H9 (cell line): ENCODE results near the gene TUT4. TPM values are rescaled to one million over a fixed set of nuclear protein-coding genes. Genes with fewer than 3 reads are reported as not detected.

Experiments used
- DNase-seq: peaks from one replicate; pipeline ENCODE4 v3.0.0-alpha.2; 2017
- H2AFZ ChIP-seq: one replicate; pipeline ENCODE4 v1.6.1; 2013; ENCODE audit warnings: mild to moderate bottlenecking, low read length, control low read depth, moderate library complexity
- H2AK5ac ChIP-seq: 2 replicates; pipeline ENCODE4 v1.6.1; 2013; ENCODE audit warnings: low read length, control low read depth, mixed read lengths; ENCODE audit not compliant: insufficient read length
- H2BK120ac ChIP-seq: one replicate; pipeline ENCODE4 v1.6.1; 2013; ENCODE audit warnings: low read depth, mild to moderate bottlenecking, low read length, control low read depth, inconsistent platforms; ENCODE audit not compliant: poor library complexity, severe bottlenecking
- H2BK12ac ChIP-seq: 2 replicates; pipeline ENCODE4 v1.6.1; 2013; ENCODE audit warnings: low read length, control low read depth, mixed read lengths, low read depth; ENCODE audit not compliant: insufficient read length
- H2BK15ac ChIP-seq: 2 replicates; pipeline ENCODE4 v1.6.1; 2013; ENCODE audit warnings: low read depth, low read length, control low read depth
- H2BK20ac ChIP-seq: one replicate; pipeline ENCODE4 v1.6.1; 2013; ENCODE audit warnings: low read depth, mild to moderate bottlenecking, low read length, control low read depth, inconsistent platforms; ENCODE audit not compliant: poor library complexity, severe bottlenecking
- H2BK5ac ChIP-seq: 2 replicates; pipeline ENCODE4 v1.6.1; 2013; ENCODE audit warnings: low read length, control low read depth, mixed read lengths; ENCODE audit not compliant: insufficient read length
- H3K14ac ChIP-seq: 2 replicates; pipeline ENCODE4 v1.6.1; 2013; ENCODE audit warnings: low read length, control low read depth; ENCODE audit not compliant: insufficient read depth
- H3K18ac ChIP-seq: 2 replicates; pipeline ENCODE4 v1.6.1; 2013; ENCODE audit warnings: low read depth, mild to moderate bottlenecking, mixed read lengths, low read length, control low read depth; ENCODE audit not compliant: insufficient read length
- H3K23ac ChIP-seq: 2 replicates; pipeline ENCODE4 v1.6.1; 2013; ENCODE audit warnings: low read length, control low read depth, mixed read lengths, low read depth; ENCODE audit not compliant: insufficient read length
- H3K23me2 ChIP-seq: 2 replicates; pipeline ENCODE4 v1.6.1; 2013; ENCODE audit warnings: low read depth, mild to moderate bottlenecking, mixed read lengths, low read length, control low read depth; ENCODE audit not compliant: insufficient read length, poor library complexity, severe bottlenecking
- H3K27ac ChIP-seq: 2 replicates; pipeline ENCODE4 v1.5.1; 2013; ENCODE audit warnings: low read length, control low read depth, mixed read lengths, low read depth; ENCODE audit not compliant: insufficient read length
- H3K27me3 ChIP-seq: 2 replicates; pipeline ENCODE4 v1.6.1; 2013; ENCODE audit warnings: low read length, control low read depth, inconsistent platforms; ENCODE audit not compliant: insufficient read depth
- H3K4ac ChIP-seq: 2 replicates; pipeline ENCODE4 v1.6.1; 2013; ENCODE audit warnings: low read depth, mild to moderate bottlenecking, control low read depth, inconsistent platforms, low read length, moderate library complexity
- H3K4me1 ChIP-seq: 2 replicates; pipeline ENCODE4 v1.6.1; 2013; ENCODE audit warnings: low read length, control low read depth, inconsistent platforms; ENCODE audit not compliant: insufficient read depth
- H3K4me2 ChIP-seq: 2 replicates; pipeline ENCODE4 v1.6.1; 2013; ENCODE audit warnings: low read length, control low read depth, mixed read lengths; ENCODE audit not compliant: insufficient read length, insufficient read depth
- H3K56ac ChIP-seq: 2 replicates; pipeline ENCODE4 v1.6.1; 2013; ENCODE audit warnings: low read depth, mild to moderate bottlenecking, mixed read lengths, low read length, control low read depth; ENCODE audit not compliant: insufficient read length
- H3K79me1 ChIP-seq: 2 replicates; pipeline ENCODE4 v1.6.1; 2013; ENCODE audit warnings: low read depth, mild to moderate bottlenecking, moderate library complexity, low read length, control low read depth, inconsistent platforms; ENCODE audit not compliant: insufficient read depth, poor library complexity, severe bottlenecking
- H3K79me2 ChIP-seq: 2 replicates; pipeline ENCODE4 v1.6.1; 2013; ENCODE audit warnings: low read length, control low read depth, inconsistent platforms; ENCODE audit not compliant: insufficient read depth
- H3K9ac ChIP-seq: 2 replicates; pipeline ENCODE4 v1.6.1; 2013; ENCODE audit warnings: low read length, control low read depth, mixed read lengths; ENCODE audit not compliant: insufficient read length; ENCODE audit errors: extremely low read depth
- H3K9me3 ChIP-seq: one replicate; pipeline ENCODE4 v1.6.1; 2013; ENCODE audit warnings: low read depth, low read length, inconsistent platforms; ENCODE audit not compliant: control insufficient read depth
- H3T11ph ChIP-seq: one replicate; pipeline ENCODE4 v1.6.1; 2013; ENCODE audit warnings: mild to moderate bottlenecking, low read length, control low read depth, inconsistent platforms
- H4K20me1 ChIP-seq: one replicate; pipeline ENCODE4 v1.6.1; 2013; ENCODE audit not compliant: control insufficient read depth, insufficient read length, insufficient read depth
- H4K5ac ChIP-seq: 2 replicates; pipeline ENCODE4 v1.6.1; 2013; ENCODE audit warnings: low read depth, mild to moderate bottlenecking, mixed read lengths, low read length, control low read depth; ENCODE audit not compliant: insufficient read length
- H4K8ac ChIP-seq: replicated peaks from 2 replicates; pipeline ENCODE4 v1.6.1; 2013; ENCODE audit warnings: low read length, control low read depth, mixed read lengths, low read depth; ENCODE audit not compliant: insufficient read length
- H4K91ac ChIP-seq: 2 replicates; pipeline ENCODE4 v1.6.1; 2013; ENCODE audit warnings: low read depth, mild to moderate bottlenecking, moderate library complexity, mixed read lengths, low read length, control low read depth; ENCODE audit not compliant: insufficient read length
- H3K27ac Mint-ChIP-seq, 3 experiments: 2 replicates in 2 of 3; 3 replicates in 1 of 3; pipeline ENCODE4 v1.8.0; 2020 to 2021; ENCODE audit warnings: mixed read lengths in 3 of 3, mild to moderate bottlenecking in 1 of 3, moderate library complexity in 1 of 3
- H3K27me3 Mint-ChIP-seq: 2 replicates; pipeline ENCODE4 v1.8.0; 2021; ENCODE audit warnings: low read depth, mild to moderate bottlenecking, moderate library complexity, mixed read lengths
- H3K36me3 Mint-ChIP-seq, 3 experiments: 2 replicates in 2 of 3; 3 replicates in 1 of 3; pipeline ENCODE4 v1.8.0; 2020 to 2021; ENCODE audit warnings: low read depth in 3 of 3, mixed read lengths in 3 of 3; ENCODE audit not compliant: insufficient read depth in 1 of 3
- H3K4me1 Mint-ChIP-seq, 2 experiments: 2 replicates each; pipeline ENCODE4 v1.8.0; 2020; ENCODE audit warnings: mixed read lengths in 2 of 2
- H3K4me3 Mint-ChIP-seq, 2 experiments: 2 replicates in 1 of 2; 3 replicates in 1 of 2; pipeline ENCODE4 v1.8.0; 2020 to 2021; ENCODE audit warnings: mild to moderate bottlenecking in 2 of 2, mixed read lengths in 2 of 2, moderate library complexity in 1 of 2
- H3K9me3 Mint-ChIP-seq, 2 experiments: 2 replicates in 1 of 2; 3 replicates in 1 of 2; pipeline ENCODE4 v1.8.0; 2020; ENCODE audit warnings: mild to moderate bottlenecking in 2 of 2, mixed read lengths in 2 of 2, moderate library complexity in 1 of 2
- WGBS: extraction: QIAGEN DNeasy Blood & Tissue Kit; methylation state at CpG from one replicate; pipeline ENCODE4 v1.1.7; 2013; ENCODE audit warnings: missing lambda C conversion rate, low lambda C conversion rate, mixed read lengths; ENCODE audit not compliant: insufficient read length; ENCODE audit errors: extremely low coverage; 5-methylcytosine and 5-hydroxymethylcytosine counted together
- total RNA-seq: library from RNA; stranded (reverse); gene quantifications from 2 replicates; pipeline ENCODE4 v1.2.1, GENCODE V29; 2021
- TF ChIP-seq, protein P1 (sequence below): fragments of 200-600 bp; sonication (generic); conservative IDR thresholded peaks from 3 replicates; pipeline ENCODE4 v1.8.0; 2021; ENCODE audit warnings: antibody characterized with exemption, mild to moderate bottlenecking

Gene TUT4
- total RNA-seq, 1 experiment from 2014 or later, result 59.3 TPM

DNA sequence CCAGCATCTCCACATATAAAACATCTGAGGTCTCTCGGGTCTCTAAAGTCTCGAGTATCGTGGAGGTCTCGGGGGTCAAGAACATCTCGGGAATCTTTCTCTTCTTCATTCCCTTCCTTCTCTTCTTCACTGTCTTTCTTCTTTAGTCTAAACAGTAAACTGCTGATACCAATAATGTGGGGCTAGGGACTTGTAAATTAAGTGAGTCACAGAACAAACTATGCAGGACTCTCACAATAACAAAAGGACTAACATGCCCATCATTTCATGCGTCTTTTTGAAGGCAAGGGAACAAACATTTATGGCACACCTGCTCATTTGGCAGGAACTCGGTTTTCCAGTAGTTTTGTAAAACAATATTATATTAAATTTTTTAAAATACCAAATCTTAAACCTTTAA is 116.1 kb downstream of the TUT4 start:
- H2AFZ ChIP-seq, result no peak overlapping the region
- H3K79me1 ChIP-seq, result no peaks in the 10 kb centered on the region
- WGBS, result no CpG with 5 or more reads among the region's 7 CpGs
- no peak overlapping the region for H3K9ac ChIP-seq
- Mint-ChIP-seq H3K9me3 (no peaks in the 10 kb centered on the region), H3K4me3 (no peak overlapping the region), H3K4me1 (peaks cover 9 to 10% of the 10 kb centered on the region in 2 experiments), H3K27ac (peak overlapping the region; percentile 29 to 87 (median 52); a peak in 6 of 7 replicates), H3K27me3 (no peaks in the 10 kb centered on the region), H3K36me3 (peaks cover 2 to 46% (median 31%) of the 10 kb centered on the region in 3 experiments; a peak in 5 of 7 replicates)
- no peak overlapping the region for H4K91ac ChIP-seq
- H3K9me3 ChIP-seq, result no peaks in the 10 kb centered on the region
- H2BK12ac ChIP-seq, result no peak overlapping the region
- no peak overlapping the region for H4K5ac ChIP-seq
- no peak overlapping the region for H3K14ac ChIP-seq
- H2BK5ac ChIP-seq, result no peak overlapping the region
- DNase-seq, result no peak
- no peak overlapping the region for H4K8ac ChIP-seq
- no peaks in the 10 kb centered on the region for H4K20me1 ChIP-seq
- no peak overlapping the region for H3K56ac ChIP-seq
- H3K79me2 ChIP-seq, result no peaks in the 10 kb centered on the region
- H2AK5ac ChIP-seq, result no peak overlapping the region
- H3K18ac ChIP-seq, result no peak overlapping the region
- H3K27me3 ChIP-seq, result no peaks in the 10 kb centered on the region
- no peak overlapping the region for H3K23ac ChIP-seq
- H3K4me2 ChIP-seq, result no peak overlapping the region
- H3T11ph ChIP-seq, result no peak overlapping the region
- H2BK15ac ChIP-seq, result no peak overlapping the region
- no peak overlapping the region for H3K27ac ChIP-seq
- no peaks in the 10 kb centered on the region for H3K23me2 ChIP-seq
- H3K4me1 ChIP-seq, result peaks cover 5% of the 10 kb centered on the region; the same call in 1 of the 2 replicates
- no peak overlapping the region for H3K4ac ChIP-seq
- H2BK120ac ChIP-seq, result no peak overlapping the region
- no peak overlapping the region for H2BK20ac ChIP-seq
- TF ChIP-seq, protein P1, sequence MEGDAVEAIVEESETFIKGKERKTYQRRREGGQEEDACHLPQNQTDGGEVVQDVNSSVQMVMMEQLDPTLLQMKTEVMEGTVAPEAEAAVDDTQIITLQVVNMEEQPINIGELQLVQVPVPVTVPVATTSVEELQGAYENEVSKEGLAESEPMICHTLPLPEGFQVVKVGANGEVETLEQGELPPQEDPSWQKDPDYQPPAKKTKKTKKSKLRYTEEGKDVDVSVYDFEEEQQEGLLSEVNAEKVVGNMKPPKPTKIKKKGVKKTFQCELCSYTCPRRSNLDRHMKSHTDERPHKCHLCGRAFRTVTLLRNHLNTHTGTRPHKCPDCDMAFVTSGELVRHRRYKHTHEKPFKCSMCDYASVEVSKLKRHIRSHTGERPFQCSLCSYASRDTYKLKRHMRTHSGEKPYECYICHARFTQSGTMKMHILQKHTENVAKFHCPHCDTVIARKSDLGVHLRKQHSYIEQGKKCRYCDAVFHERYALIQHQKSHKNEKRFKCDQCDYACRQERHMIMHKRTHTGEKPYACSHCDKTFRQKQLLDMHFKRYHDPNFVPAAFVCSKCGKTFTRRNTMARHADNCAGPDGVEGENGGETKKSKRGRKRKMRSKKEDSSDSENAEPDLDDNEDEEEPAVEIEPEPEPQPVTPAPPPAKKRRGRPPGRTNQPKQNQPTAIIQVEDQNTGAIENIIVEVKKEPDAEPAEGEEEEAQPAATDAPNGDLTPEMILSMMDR, result no peak
